GM10248 (cell line): Measurements from ENCODE around the gene USP48.

Source experiments
- CTCF ChIA-PET: fragments of 300-600 bp; sonication (Branson Sonifier 250); formaldehyde crosslinking; extraction: SDS; loops from one replicate; lab custom pipeline; 2021; ENCODE audit warnings: antibody characterized with exemption; lab: Yijun Ruan, JAX
- POLR2A ChIA-PET: fragments of 350-650 bp; sonication (Branson Sonifier 250); formaldehyde crosslinking; extraction: SDS; loops from one replicate; lab custom pipeline; 2020; ENCODE audit warnings: antibody characterized with exemption; lab: Yijun Ruan, JAX
- DNase-seq: peaks from one replicate; pipeline ENCODE4 v3.0.0; 2012; ENCODE audit errors: extremely low spot score
- TF ChIP-seq, protein P1 (sequence below): IDR thresholded peaks from 2 replicates; pipeline ENCODE4 v1.5.1; 2012; ENCODE audit warnings: mild to moderate bottlenecking, low read depth; ENCODE audit errors: extremely low read depth, missing control alignments, control extremely low read depth

Gene USP48

DNA sequence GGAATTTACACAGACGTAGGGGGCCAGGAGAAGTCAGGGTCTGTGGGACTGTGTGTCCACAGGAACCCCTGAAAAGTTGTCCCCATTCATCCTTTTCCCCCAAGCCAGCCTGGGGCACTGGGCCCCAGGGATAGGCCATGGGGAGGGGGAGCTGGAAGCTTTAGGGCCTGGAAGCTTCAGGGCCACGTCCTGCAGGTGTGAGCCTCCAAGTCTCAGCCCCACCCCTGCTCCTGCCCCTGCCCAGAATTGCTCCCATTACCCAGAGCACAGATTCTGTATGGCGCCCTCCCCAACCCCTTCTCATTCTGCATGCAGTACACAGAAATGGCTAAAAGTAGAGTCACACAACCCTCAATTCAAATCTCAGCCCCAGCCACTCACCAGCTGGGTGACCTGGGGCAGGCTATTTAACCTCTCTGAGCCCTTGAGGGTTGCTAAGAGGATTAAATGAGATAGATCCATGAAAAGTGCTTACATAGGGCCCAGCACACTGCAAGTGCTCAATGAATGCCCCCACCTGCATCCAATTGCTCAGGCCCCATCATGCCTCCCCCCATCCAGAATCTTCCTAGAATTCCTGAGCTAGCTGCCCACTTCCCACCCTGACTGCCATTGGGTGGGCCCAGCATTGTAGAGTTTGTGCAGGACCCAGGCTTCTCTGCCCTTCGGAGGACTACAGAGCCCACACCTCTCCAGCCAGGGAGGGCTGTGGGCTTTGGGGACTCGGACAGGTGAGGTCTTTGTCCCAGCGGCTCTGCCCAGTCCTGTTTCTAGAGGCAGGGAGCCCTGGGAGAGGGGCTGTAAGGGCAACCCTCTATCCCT, 120.3 kb downstream of the USP48 start:
- TF ChIP-seq, protein P1, sequence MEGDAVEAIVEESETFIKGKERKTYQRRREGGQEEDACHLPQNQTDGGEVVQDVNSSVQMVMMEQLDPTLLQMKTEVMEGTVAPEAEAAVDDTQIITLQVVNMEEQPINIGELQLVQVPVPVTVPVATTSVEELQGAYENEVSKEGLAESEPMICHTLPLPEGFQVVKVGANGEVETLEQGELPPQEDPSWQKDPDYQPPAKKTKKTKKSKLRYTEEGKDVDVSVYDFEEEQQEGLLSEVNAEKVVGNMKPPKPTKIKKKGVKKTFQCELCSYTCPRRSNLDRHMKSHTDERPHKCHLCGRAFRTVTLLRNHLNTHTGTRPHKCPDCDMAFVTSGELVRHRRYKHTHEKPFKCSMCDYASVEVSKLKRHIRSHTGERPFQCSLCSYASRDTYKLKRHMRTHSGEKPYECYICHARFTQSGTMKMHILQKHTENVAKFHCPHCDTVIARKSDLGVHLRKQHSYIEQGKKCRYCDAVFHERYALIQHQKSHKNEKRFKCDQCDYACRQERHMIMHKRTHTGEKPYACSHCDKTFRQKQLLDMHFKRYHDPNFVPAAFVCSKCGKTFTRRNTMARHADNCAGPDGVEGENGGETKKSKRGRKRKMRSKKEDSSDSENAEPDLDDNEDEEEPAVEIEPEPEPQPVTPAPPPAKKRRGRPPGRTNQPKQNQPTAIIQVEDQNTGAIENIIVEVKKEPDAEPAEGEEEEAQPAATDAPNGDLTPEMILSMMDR: no peak
- no peak for DNase-seq
- CTCF ChIA-PET: interaction anchor here (1.2 to 1.9 kb wide), 2 partner anchors 15 to 393 kb away, joined by 3 to 4 read pairs; no protein-coding TSS in a partner anchor
- POLR2A ChIA-PET: no interaction called here

DNA sequence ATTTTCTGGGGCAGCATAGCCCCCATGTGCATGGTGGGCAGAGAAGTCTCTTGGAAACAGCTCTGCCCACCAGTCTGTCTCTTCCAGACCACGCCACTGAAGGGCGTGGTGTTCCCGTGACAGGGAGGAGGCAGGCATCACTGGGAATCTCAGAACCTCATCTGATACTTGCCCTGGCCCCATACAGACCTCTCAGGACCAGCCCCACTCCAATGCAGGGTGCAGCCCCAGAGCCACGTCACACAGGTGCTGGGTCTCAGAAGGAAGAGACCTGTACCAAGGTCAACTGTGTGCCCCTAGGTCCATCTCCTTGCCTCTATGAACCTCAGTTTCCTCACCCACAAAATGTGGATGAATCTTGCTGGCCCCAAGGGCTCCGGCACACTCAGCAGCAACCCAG, 121.1 kb downstream of the USP48 start:
- CTCF ChIA-PET: interaction anchor here (1.1 to 1.2 kb wide), 3 partner anchors 126 to 392 kb away, joined by 3 read pairs; no protein-coding TSS in a partner anchor
- DNase-seq: no peak
- TF ChIP-seq, protein P1: no peak
- POLR2A ChIA-PET: no interaction called here

DNA sequence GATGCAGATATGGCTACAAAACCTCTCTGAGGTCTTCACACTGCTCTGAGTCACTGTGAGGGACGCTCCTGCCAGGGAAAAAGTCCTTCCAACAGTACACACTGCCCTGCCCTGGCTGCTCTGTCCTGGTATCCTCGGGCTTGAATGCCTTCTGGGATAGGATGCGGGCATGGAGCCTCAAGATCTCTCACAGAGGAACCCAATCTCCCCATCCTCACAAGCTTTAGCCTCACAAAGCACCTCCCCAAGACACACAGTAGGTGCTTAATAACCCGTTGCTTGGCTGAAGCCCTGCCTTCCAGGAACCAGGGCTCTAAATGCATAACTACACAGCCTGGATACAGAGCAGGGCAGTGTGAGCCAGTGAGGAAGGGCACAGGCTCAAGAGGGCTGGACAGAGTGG, 123.0 kb downstream of the USP48 start:
- CTCF ChIA-PET: interaction anchor here (0.7 to 2.8 kb wide), 13 partner anchors 8 to 405 kb away, joined by 3 to 11 read pairs (median 5); partner anchors contain the start of gene RAP1GAP
- DNase-seq: no peak
- POLR2A ChIA-PET: no interaction called here
- TF ChIP-seq, protein P1: no peak

DNA sequence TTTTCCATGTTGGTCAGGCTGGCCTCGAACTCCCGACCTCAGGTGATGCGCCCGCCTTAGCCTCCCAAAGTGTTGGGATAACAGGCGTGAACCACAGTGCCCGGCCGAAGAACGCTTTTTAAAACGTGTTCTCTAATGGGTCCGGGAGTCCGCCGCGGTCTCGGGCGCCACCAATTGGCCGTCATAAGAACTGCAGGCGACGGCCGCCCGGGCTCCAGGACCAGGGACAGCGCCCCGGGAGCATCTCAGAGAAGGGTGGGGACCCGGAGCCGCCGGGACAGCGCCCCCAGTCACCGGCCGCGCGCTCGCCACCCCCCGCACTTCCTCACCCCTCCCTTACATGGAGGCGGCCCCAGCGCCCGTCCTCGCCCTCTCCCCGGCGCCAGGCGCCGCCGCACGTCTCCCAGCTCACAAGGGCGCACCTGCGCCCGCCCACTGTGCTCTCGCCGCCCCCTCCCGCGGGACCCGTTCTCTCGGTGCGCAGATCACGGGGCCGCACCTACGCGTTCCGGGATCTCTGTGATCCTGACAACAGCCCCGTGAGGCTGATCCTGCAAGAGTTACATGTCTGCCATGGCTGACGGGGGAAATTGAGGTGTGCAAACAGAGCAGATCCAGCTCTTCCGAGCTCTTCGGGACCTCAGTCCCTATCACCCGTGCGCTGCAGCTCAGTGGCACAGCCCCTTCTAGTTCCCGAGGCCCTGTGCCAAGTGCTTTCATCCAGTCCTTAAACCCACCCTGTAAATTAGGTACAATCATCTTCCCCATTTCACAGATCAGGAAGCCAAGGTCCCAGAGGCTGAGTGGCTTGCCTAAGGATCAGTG, 123.6 kb downstream of the USP48 start:
- TF ChIP-seq, protein P1: peak; percentile 97
- ChIA-PET CTCF (interaction anchor here (0.7 to 2.8 kb wide), 13 partner anchors 8 to 404 kb away, joined by 3 to 11 read pairs (median 4); no protein-coding TSS in a partner anchor), POLR2A (no interaction called here)
- peak; percentile 96 for DNase-seq

DNA sequence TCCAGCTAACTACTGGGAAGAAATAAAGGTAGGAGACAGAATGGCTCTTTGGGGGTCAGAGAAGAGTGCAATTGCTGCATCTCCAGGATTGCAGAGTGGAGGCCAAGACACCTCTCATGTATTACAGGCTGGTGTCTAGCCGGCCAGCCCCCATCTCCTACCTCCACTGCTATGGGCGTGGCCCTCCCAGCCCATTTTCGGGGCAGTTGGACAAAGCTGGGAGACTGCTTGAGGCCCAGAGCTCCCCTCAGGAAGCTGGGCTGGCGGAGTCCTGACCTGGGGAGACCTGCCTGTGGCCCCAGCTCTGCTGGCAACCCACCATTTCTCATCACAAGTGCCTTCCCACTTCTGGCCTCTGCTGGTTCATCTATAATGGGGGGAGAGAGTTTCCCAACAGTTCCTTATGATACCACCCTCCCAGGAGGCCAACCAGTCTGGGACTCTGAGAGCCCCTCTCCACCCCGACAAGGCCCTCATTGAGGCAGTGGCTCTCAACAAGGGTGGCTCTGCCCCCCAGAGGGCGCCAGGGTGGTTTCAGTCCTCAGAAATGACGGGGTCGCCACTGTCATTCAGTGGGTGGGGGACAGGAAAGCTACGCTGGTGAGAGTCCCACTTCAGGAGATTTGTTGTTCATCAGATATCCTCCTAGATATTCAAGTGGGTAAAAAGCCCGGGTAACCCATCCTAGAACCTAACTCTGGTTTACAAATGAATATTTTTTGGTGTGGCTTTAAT, 125.3 kb downstream of the USP48 start:
- TF ChIP-seq, protein P1: no peak
- CTCF ChIA-PET: interaction anchor here (1.0 to 2.8 kb wide), 6 partner anchors 8 to 287 kb away, joined by 3 to 11 read pairs (median 4); no protein-coding TSS in a partner anchor
- no peak for DNase-seq
- POLR2A ChIA-PET: no interaction called here
